Right ventricle myocardium superior (tissue), 1 donor: Measurements from ENCODE around the gene CGRRF1. TPM values are rescaled to one million over a fixed set of nuclear protein-coding genes. Genes with fewer than 3 reads are reported as not detected.

Experiments used
- ATAC-seq: fragments of 200-7000 bp; cut with Tn5 transposase; one replicate; pipeline ENCODE4 v1.9.1; 2020; ENCODE audit warnings: mild to moderate bottlenecking; ENCODE audit not compliant: poor library complexity
- DNase-seq: peaks from one replicate; pipeline ENCODE4 v3.0.0-alpha.2; 2020
- intact Hi-C: fragments of 100-400 bp; cut with DNase I; formaldehyde crosslinking; loops from one replicate; pipeline ENCODE4 v1.11.2; 2022
- total RNA-seq: library from RNA; stranded (reverse); fragmentation: NEBNext Ultra II Directional; extraction: Animal tissue kit (Norgen Biotek cat#: 25700); gene quantifications from one replicate; pipeline ENCODE4 v1.2.1, GENCODE V29; 2021
- donor health status: DM: no; HTN: yes; CAD: no; lungs with severe emphysema.

CGRRF1 gene
- total RNA-seq, 1 donor from 2014 or later = 15.1 TPM

- no peak for ATAC-seq
- no peak for DNase-seq
- intact Hi-C loops = no loop called here
These were observed 22.7 kb downstream of the CGRRF1 start for GRCh38 chr14:54532111-54533012.

GRCh38 chr14:54533100-54533499 is 23.4 kb downstream of the CGRRF1 start:
- intact Hi-C loops = no loop called here
- ATAC-seq (no peak), DNase-seq (no peak)

DNA sequence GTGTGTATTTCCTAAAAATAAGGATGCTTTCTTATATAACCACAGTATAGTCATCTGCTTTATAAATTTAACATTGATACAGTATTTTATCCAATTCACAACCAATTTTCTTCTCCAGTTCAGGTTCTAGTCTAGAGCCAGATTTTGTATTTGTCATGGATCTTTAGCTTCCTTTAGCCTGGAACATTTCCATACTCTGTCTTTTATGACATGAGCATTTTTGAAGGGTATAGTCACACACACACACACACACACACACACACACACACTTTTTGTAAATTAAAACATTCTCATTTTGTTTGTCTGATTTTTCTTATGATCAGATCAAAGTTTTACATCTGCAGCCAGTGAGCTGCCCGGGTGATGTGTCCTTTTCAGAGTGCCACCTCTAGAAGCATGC is 25.4 kb downstream of the CGRRF1 start:
- no peak for DNase-seq
- intact Hi-C loops = no loop called here
- no peak for ATAC-seq

- no peak for DNase-seq
- ATAC-seq = no peak
- intact Hi-C loops = no loop called here
These were observed 25.9 kb downstream of the CGRRF1 start for GRCh38 chr14:54535646-54536045.

- intact Hi-C loops = no loop called here
- DNase-seq (no peak), ATAC-seq (no peak)
These were observed 27.9 kb downstream of the CGRRF1 start for GRCh38 chr14:54537651-54538050.

GRCh38 chr14:54538055-54538454 is 28.3 kb downstream of the CGRRF1 start:
- intact Hi-C loops = no loop called here
- ATAC-seq = no peak
- DNase-seq = no peak

GRCh38 chr14:54547583-54547982 is 37.9 kb downstream of the CGRRF1 start:
- DNase-seq (no peak), ATAC-seq (no peak)
- intact Hi-C loops = no loop called here

GRCh38 chr14:54548491-54548890 is 38.8 kb downstream of the CGRRF1 start:
- ATAC-seq (no peak), DNase-seq (no peak)
- intact Hi-C loops = no loop called here

DNA sequence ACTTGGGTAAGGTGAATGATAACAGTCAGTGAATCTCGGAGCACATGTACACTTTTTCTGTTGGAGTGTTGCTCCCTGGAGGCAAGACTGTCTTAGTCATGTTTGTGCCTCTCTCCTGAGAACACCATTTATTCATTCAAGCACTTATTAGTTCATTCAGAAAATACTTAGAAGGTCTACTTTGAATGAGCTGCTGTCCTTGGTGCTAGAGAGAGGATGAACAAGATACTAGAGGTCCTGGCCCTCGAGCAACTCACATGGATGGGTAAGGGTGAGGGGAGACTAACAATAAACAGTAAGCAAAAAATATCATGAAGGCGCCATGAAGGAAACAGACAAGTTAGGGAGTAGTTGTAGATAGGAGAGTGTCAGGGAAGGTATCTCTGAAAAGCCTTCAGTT is 40.2 kb downstream of the CGRRF1 start:
- no peak for DNase-seq
- no peak for ATAC-seq
- intact Hi-C loops = no loop called here

DNA sequence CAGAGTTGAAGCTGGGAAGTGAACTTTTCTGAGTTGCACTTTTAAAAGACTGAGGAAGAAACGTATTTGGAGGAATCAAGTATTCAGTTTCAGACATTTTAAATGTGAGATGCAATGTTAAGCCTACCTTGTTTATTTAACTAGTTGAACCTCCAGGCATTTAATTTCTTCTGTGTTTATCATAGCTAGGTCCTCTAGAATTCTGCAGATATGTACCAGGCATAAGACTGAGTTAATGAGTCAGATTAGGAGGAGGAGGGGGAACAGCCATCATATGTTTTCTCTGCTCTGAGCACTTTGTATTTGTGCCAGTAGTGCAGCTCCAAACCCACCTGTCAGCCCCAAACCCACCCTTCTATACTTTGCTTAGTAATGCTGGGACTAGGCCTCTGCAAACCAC is 40.8 kb downstream of the CGRRF1 start:
- intact Hi-C loops = no loop called here
- ATAC-seq = no peak
- no peak for DNase-seq

- intact Hi-C loops = no loop called here
- DNase-seq = no peak
- ATAC-seq = no peak
These were observed 44.7 kb downstream of the CGRRF1 start for GRCh38 chr14:54554401-54554800.

GRCh38 chr14:54555651-54556050 is 45.9 kb downstream of the CGRRF1 start:
- ATAC-seq (no peak), DNase-seq (no peak)
- intact Hi-C loops = no loop called here

DNA sequence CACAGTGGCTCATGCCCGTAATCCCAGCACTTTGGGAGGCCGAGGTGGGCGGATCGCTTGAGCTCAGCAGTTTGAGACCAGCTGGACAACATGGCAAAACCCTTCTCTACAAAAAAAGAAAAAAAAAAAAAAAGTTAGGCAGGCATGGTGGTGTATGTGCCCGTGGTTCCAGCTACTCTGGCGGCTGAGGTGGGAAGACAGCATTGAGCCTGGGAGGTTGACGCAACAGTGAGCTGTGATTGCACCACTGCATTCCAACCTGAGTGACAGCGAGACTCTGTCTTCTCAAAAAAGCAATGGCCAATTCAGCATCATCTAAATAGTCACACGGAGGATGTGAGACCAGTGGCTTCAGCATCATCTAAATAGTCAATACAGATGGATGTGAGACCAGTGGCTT is 46.8 kb downstream of the CGRRF1 start:
- DNase-seq (no peak), ATAC-seq (no peak)
- intact Hi-C loops = no loop called here

DNA sequence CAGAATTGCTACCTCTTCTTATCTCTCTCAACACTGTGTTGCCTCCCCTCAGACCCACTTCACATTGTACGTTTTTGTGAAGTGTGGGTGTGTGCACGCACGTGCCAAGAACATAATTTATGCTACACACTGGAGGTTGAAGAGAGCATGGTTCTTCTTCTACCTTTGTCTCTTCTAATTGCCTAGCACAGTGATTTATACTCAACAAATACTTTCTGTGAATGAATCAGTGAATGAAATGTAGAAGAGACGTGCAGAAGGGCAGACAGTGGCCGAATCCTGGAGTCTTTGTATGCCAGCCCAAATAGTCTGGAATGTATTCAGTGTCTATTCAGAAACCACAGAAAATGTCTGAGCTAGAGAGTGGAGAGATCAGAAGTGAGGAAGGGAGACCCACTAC is 52.6 kb downstream of the CGRRF1 start:
- ATAC-seq = no peak
- intact Hi-C loops = no loop called here
- DNase-seq = no peak

DNA sequence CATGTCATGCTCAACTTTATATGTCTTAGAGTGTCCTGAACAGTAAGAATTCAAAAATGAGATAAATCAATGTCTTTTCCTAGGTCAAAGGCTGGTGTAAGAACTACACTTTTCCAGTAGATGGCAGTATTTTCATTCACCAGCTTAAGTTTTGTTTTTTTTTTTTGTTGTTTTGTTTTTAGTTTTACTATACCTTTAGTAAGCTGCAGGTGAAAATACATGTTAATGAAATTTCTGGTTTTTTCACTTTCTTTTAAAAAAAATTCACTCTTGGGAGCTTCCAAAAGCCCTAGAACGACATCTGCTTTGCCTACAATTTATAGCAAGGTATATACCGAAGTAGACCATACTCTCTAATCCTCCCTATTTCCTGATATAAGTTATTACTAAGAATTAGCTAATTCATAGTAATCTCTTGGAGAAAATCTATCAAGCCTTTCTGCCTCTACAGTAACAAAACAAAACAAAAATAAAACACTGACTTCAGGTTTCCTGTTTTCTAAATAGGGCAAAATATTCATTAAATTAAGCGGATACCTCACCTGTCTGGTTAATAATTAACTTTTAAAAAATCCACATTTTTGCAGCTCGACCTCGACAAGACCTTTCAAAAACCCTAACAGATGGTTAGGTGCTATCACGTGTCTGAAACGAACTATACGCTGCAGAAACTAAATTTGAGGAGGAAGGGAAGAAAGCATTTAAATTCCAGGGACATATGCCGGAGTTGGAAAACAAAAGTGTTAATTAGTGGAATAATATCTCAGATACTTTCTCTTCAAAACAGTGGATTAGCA is 54.6 kb downstream of the CGRRF1 start:
- ATAC-seq (no peak), DNase-seq (no peak)
- intact Hi-C loops = loop anchor here (2.0 kb wide), 1 partner anchor 241 kb away; no protein-coding TSS in a partner anchor

DNA sequence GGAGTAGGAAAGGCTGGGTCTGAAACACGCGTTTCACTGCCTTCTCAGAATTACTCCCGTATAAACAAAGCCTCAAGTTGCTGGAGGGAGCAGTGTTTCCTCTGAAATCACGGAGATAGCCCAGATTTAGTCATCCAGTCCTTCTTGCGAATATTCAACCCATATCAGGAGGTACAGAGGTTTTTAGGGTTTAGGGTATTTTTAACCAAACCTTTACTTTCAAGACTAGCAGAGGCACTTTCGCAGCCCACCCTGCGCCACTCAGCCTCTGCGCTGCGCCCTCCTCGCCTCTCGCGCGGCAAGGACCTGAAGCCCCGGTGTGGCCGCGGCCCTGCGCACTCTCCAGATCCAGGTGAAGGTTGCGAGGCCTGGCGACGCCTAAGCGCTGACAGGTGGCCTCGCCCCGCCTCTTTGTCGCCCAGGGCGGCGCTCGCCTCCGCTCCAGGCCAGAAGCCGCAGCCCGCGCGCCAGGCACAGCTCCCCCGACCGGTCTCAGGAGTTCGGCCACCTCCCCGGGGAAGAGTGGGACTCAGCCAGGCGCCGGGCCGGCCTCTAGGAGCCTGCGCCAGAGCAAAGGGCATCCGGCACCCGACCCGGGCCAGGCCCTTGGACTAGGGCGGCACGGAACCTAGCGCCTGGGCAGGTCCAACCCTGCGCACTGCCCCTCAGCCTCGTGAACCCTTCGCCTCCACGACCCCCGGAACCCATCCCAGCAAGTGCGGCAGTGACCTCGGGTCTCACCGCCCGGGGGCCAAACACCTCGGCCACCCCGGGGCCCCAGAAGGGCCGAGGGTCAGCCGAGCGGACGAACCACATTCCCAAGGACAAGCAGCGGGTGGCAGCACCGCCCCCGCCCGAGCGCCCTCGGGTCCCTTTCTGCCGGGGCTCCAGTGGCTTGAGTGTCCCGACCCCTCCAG is 55.4 kb downstream of the CGRRF1 start:
- intact Hi-C loops = loop anchor here (2.0 to 5.0 kb wide), 3 partner anchors 107 to 240 kb away; no protein-coding TSS in a partner anchor
- peak; percentile 58 for ATAC-seq
- peak; percentile 82 for DNase-seq

DNA sequence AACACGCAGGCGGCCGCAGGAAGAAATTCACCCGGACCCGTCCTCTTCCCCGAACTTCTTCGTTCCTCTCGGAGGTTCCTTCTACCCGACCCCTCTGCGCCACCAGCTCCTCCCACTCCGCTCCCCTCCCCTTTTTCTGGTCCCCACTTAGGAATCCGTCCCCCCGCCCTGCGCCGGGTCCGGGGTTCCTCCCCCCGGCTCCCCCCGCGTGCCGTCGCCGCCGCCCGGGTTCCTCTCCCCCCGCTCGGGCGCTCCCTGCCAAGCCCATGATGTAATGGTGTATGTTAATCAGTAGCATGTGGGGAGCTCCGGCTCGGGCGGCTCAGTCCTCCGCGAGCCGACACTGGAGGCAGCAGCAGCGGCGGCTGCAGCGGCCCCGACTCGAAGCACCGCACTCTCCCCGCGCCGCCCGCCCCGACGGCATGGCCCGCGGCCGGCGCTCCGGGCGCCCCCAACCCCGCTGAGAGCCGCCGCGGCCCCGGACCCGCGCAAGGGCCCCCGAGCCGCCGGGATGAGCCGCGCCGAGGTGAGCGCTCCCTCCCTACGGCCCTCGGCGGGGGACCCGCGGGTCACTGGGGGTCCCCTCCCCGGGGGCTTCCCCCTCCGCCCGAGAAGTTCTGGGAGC is 56.2 kb downstream of the CGRRF1 start:
- intact Hi-C loops = loop anchor here (1.0 to 5.0 kb wide), 4 partner anchors 106 to 239 kb away; no protein-coding TSS in a partner anchor
- peak; percentile 96 for DNase-seq
- peak; percentile 81 for ATAC-seq
